RWPE2 (cell line): ENCODE measurements around the gene ARHGAP8.

Experiments
- ATAC-seq: fragments of 200-7000 bp; cut with Tn5 transposase; 3 replicates; pipeline ENCODE4 v1.9.1; 2021; ENCODE audit warnings: low read depth
- DNase-seq: peaks from one replicate; pipeline ENCODE4 v3.0.0-alpha.2; 2020; ENCODE audit warnings: low spot score
- H3K27ac ChIP-seq: fragments of 450-650 bp; 2 replicates; pipeline ENCODE4 v1.5.1; 2017; ENCODE audit warnings: mild to moderate bottlenecking; ENCODE audit not compliant: poor library complexity, severe bottlenecking
- H3K27me3 ChIP-seq: fragments of 250-450 bp; sonication (Bioruptor Pico); 2 replicates; pipeline ENCODE4 v1.5.1; 2021; ENCODE audit warnings: mild to moderate bottlenecking, moderate library complexity; ENCODE audit not compliant: insufficient read depth, poor library complexity, severe bottlenecking
- H3K36me3 ChIP-seq: fragments of 250-450 bp; sonication (Bioruptor Pico); 2 replicates; pipeline ENCODE4 v1.5.1; 2020; ENCODE audit warnings: low read depth, mild to moderate bottlenecking, moderate library complexity
- H3K4me1 ChIP-seq: fragments of 250-450 bp; sonication (Bioruptor Pico); 2 replicates; pipeline ENCODE4 v1.5.1; 2021; ENCODE audit warnings: mild to moderate bottlenecking, moderate library complexity; ENCODE audit not compliant: insufficient read depth, poor library complexity, severe bottlenecking
- H3K4me3 ChIP-seq: fragments of 250-450 bp; sonication (Bioruptor Pico); 2 replicates; pipeline ENCODE4 v1.5.1; 2021; ENCODE audit warnings: mild to moderate bottlenecking, moderate library complexity; ENCODE audit not compliant: severe bottlenecking
- H3K9me3 ChIP-seq: fragments of 250-450 bp; sonication (Bioruptor Pico); 2 replicates; pipeline ENCODE4 v1.5.1; 2021; ENCODE audit warnings: mild to moderate bottlenecking, moderate library complexity; ENCODE audit not compliant: severe bottlenecking
- TF ChIP-seq, protein P1 (sequence below): fragments of 450-650 bp; IDR thresholded peaks from one replicate; pipeline ENCODE4 v1.5.1; 2017; ENCODE audit warnings: mild to moderate bottlenecking, moderate library complexity; ENCODE audit not compliant: poor library complexity, severe bottlenecking

Gene ARHGAP8

GRCh38 chr22:44814266-44815098 is 62.1 kb downstream of the ARHGAP8 start:
- Histone ChIP-seq H3K27ac (no peak overlapping the region), H3K36me3 (peaks cover 5% of the 10 kb centered on the region; the same call in 1 of the 2 replicates), H3K4me1 (no peaks in the 10 kb centered on the region), H3K27me3 (no peaks in the 10 kb centered on the region), H3K4me3 (no peak overlapping the region), H3K9me3 (no peaks in the 10 kb centered on the region)
- no peak for DNase-seq
- ATAC-seq = no peak
- TF ChIP-seq, protein P1, sequence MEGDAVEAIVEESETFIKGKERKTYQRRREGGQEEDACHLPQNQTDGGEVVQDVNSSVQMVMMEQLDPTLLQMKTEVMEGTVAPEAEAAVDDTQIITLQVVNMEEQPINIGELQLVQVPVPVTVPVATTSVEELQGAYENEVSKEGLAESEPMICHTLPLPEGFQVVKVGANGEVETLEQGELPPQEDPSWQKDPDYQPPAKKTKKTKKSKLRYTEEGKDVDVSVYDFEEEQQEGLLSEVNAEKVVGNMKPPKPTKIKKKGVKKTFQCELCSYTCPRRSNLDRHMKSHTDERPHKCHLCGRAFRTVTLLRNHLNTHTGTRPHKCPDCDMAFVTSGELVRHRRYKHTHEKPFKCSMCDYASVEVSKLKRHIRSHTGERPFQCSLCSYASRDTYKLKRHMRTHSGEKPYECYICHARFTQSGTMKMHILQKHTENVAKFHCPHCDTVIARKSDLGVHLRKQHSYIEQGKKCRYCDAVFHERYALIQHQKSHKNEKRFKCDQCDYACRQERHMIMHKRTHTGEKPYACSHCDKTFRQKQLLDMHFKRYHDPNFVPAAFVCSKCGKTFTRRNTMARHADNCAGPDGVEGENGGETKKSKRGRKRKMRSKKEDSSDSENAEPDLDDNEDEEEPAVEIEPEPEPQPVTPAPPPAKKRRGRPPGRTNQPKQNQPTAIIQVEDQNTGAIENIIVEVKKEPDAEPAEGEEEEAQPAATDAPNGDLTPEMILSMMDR = no peak

DNA sequence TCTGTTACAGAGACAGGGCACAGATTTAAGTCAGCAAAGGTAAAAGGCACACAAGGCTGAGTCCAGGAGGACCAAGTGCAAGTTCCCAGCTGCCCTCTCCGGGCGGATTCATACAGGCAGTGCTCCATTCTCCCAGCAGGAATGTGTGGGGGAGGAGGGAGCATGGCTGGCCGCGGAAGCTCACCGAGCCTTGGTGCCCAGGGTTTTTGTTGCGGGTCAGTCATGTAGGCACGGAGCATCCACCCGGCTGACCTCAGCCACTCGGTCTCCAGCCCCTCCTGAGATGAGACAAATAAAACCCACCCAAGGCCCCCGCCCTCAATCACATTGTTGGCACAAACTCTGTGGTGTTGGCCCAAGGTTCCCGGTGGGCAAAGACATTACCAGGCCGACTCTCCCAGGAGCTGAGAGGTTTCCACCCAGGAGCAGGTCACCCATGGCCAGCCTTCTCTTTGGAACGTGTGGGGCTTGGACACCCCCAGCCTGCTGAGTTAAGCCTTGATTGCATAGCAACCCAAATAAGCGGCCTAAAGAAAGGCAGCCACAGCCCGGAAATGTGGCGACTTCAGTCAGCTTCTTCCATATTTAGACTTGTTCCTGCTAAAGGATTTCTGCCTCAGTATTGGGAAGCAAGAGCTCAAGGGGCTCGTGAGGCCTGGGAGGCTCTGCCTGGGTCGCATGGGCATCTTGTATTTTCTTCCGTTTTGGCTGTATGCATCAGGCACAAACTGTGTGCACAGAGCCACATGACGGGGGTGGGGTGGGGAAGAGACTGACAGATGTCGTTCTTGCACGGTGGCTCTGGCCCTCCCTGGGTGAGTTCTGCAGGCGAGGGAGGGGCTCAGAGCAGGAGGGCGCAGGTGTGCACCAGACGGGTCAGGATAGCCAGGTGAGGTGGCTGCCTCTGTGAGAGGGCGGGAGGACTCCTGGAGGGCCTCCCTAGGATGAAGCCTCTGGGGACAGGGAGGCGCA is 63.0 kb downstream of the ARHGAP8 start:
- DNase-seq (peak; percentile 47), ATAC-seq (no peak)
- H3K36me3 ChIP-seq = peaks cover 5% of the 10 kb centered on the region; the same call in 1 of the 2 replicates
- TF ChIP-seq, protein P1 = no peak
- H3K27ac ChIP-seq = no peak overlapping the region
- H3K27me3 ChIP-seq = no peaks in the 10 kb centered on the region
- H3K4me3 ChIP-seq = no peak overlapping the region
- no peaks in the 10 kb centered on the region for H3K4me1 ChIP-seq
- no peaks in the 10 kb centered on the region for H3K9me3 ChIP-seq

- Histone ChIP-seq H3K9me3 (no peaks in the 10 kb centered on the region), H3K36me3 (peaks cover 8% of the 10 kb centered on the region), H3K4me1 (no peaks in the 10 kb centered on the region), H3K27ac (no peak overlapping the region), H3K27me3 (no peaks in the 10 kb centered on the region), H3K4me3 (no peak overlapping the region)
- ATAC-seq (no peak), DNase-seq (peak; percentile 42)
- TF ChIP-seq, protein P1 = no peak
Observed at GRCh38 chr22:44816141-44816540, 63.8 kb downstream of the ARHGAP8 start.

DNA sequence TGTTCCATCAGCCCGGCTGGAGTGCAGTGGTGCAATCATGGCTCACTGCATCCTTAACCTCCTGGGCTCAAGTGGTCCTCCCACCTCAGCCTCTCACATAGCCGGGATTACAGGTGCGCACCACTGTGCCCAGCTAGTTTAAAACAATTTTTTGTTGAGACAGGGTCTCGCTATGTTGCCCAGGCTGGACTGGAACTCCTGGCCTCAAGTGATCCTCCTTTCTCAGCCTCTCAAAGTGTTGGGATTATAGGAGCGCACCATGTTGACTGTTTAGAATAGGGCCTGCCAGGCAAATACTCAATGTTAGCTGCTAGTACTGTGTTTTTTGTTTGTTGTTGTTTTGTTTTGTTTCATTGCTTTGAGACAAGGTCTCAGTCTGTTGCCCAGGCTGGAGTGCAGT is 66.4 kb downstream of the ARHGAP8 start:
- Histone ChIP-seq H3K27ac (no peak overlapping the region), H3K36me3 (peaks cover 10% of the 10 kb centered on the region), H3K9me3 (no peaks in the 10 kb centered on the region), H3K4me1 (no peaks in the 10 kb centered on the region), H3K4me3 (no peak overlapping the region), H3K27me3 (no peaks in the 10 kb centered on the region)
- no peak for ATAC-seq
- DNase-seq = peak; percentile 7
- TF ChIP-seq, protein P1 = no peak
